Loucy (cell line): Measurements from ENCODE around the gene DPF3.
A peak's percentile ranks its signal among the peaks of the same experiment; 100 is the strongest.

ENCODE experiments used
- H2AFZ ChIP-seq: fragments of 200-600 bp; sonication (generic); 2 replicates; pipeline ENCODE4 v1.6.0; 2016; ENCODE audit warnings: antibody characterized with exemption, mild to moderate bottlenecking, low read length, moderate library complexity
- H3F3A ChIP-seq: fragments of 200-600 bp; 2 replicates; pipeline ENCODE4 v1.6.0; 2016; ENCODE audit warnings: antibody characterized with exemption, low read depth, mild to moderate bottlenecking
- H3K27me3 ChIP-seq: fragments of 200-600 bp; sonication (generic); 2 replicates; pipeline ENCODE4 v1.6.1; 2014; ENCODE audit warnings: low read length, mild to moderate bottlenecking; ENCODE audit not compliant: insufficient read depth, poor library complexity, severe bottlenecking
- H3K36me3 ChIP-seq: fragments of 200-600 bp; sonication (generic); 2 replicates; pipeline ENCODE4 v1.6.1; 2016; ENCODE audit warnings: low read length; ENCODE audit not compliant: insufficient read depth
- H3K4me1 ChIP-seq: fragments of 200-600 bp; sonication (generic); 2 replicates; pipeline ENCODE4 v1.5.1; 2014; ENCODE audit warnings: low read length, mild to moderate bottlenecking; ENCODE audit not compliant: insufficient read depth, poor library complexity, severe bottlenecking
- H3K4me2 ChIP-seq: fragments of 200-600 bp; sonication (generic); 2 replicates; pipeline ENCODE4 v1.6.0; 2014; ENCODE audit warnings: antibody characterized with exemption, low read length, low read depth, mild to moderate bottlenecking; ENCODE audit not compliant: poor library complexity, severe bottlenecking
- H3K4me3 ChIP-seq: fragments of 200-600 bp; sonication (generic); 2 replicates; pipeline ENCODE4 v1.5.1; 2014; ENCODE audit warnings: low read length, mild to moderate bottlenecking, mixed read lengths; ENCODE audit not compliant: poor library complexity, severe bottlenecking
- H3K79me2 ChIP-seq: fragments of 200-600 bp; sonication (generic); 2 replicates; pipeline ENCODE4 v1.6.1; 2014; ENCODE audit warnings: low read length; ENCODE audit not compliant: insufficient read depth
- H3K9ac ChIP-seq: fragments of 200-600 bp; sonication (generic); 2 replicates; pipeline ENCODE4 v1.6.0; 2014; ENCODE audit warnings: mild to moderate bottlenecking, low read depth, low read length, moderate library complexity; ENCODE audit not compliant: poor library complexity, severe bottlenecking
- H3K9me2 ChIP-seq: fragments of 200-600 bp; sonication (generic); replicated peaks from 2 replicates; pipeline ENCODE4 v1.6.1; 2016; ENCODE audit warnings: low read depth, low read length, mixed read lengths
- H3K9me3 ChIP-seq: fragments of 200-600 bp; sonication (generic); 2 replicates; pipeline ENCODE4 v1.6.1; 2014; ENCODE audit warnings: mild to moderate bottlenecking, antibody characterized with exemption, low read length, low read depth; ENCODE audit not compliant: insufficient read depth
- H4K20me1 ChIP-seq: fragments of 200-600 bp; sonication (generic); 2 replicates; pipeline ENCODE4 v1.6.0; 2014; ENCODE audit warnings: antibody characterized with exemption, low read length, mild to moderate bottlenecking; ENCODE audit not compliant: insufficient read depth, poor library complexity, severe bottlenecking
- EZH2phosphoT487 ChIP-seq: fragments of 200-600 bp; IDR thresholded peaks from 2 replicates; pipeline ENCODE4 v1.6.1; 2018; ENCODE audit warnings: antibody characterized with exemption, mild to moderate bottlenecking, moderate library complexity, borderline replicate concordance
- TF ChIP-seq, protein P1 (sequence below): fragments of 200-600 bp; sonication (generic); conservative IDR thresholded peaks from 2 replicates; pipeline ENCODE4 v1.5.1; 2014; ENCODE audit warnings: mild to moderate bottlenecking, antibody characterized with exemption, low read length

DPF3 gene

DNA sequence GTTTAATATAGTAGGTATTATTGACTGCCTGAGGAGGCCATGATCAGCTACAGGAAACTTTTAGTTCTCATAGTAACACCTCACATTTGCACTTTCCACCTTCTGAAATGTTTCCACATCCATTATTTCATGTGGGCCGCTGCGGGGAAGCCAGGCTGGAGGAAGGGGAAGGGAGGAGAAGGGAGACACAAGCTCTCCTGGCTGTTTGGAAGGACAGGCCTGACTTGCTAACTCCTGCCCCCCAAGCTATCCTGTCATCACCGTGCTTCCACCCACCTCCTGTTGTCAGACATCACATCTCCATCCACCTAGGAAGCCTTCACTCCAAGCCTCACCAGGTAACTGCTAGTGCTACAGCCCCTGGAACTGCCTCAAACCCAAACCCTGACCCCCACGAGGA lies 9.5 kb downstream of the DPF3 start:
- H3K79me2 ChIP-seq = peaks cover 99% of the 10 kb centered on the region
- H3K9ac ChIP-seq = no peak overlapping the region
- no peaks in the 10 kb centered on the region for H3K9me2 ChIP-seq
- H3K9me3 ChIP-seq = no peaks in the 10 kb centered on the region
- H3K4me2 ChIP-seq = peak overlapping the region; percentile 57
- no peaks in the 10 kb centered on the region for H3K27me3 ChIP-seq
- H4K20me1 ChIP-seq = peaks cover 90% of the 10 kb centered on the region
- peaks cover 41% of the 10 kb centered on the region; the same call in 1 of the 2 replicates for H3K36me3 ChIP-seq
- peaks cover 57% of the 10 kb centered on the region for H3K4me1 ChIP-seq
- H3K4me3 ChIP-seq = peak overlapping the region; percentile 19
- no peak for TF ChIP-seq EZH2phosphoT487
- TF ChIP-seq, protein P1, sequence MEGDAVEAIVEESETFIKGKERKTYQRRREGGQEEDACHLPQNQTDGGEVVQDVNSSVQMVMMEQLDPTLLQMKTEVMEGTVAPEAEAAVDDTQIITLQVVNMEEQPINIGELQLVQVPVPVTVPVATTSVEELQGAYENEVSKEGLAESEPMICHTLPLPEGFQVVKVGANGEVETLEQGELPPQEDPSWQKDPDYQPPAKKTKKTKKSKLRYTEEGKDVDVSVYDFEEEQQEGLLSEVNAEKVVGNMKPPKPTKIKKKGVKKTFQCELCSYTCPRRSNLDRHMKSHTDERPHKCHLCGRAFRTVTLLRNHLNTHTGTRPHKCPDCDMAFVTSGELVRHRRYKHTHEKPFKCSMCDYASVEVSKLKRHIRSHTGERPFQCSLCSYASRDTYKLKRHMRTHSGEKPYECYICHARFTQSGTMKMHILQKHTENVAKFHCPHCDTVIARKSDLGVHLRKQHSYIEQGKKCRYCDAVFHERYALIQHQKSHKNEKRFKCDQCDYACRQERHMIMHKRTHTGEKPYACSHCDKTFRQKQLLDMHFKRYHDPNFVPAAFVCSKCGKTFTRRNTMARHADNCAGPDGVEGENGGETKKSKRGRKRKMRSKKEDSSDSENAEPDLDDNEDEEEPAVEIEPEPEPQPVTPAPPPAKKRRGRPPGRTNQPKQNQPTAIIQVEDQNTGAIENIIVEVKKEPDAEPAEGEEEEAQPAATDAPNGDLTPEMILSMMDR = no peak
- H3F3A ChIP-seq = no peaks in the 10 kb centered on the region; the same call in 1 of the 2 replicates
- no peak overlapping the region for H2AFZ ChIP-seq

DNA sequence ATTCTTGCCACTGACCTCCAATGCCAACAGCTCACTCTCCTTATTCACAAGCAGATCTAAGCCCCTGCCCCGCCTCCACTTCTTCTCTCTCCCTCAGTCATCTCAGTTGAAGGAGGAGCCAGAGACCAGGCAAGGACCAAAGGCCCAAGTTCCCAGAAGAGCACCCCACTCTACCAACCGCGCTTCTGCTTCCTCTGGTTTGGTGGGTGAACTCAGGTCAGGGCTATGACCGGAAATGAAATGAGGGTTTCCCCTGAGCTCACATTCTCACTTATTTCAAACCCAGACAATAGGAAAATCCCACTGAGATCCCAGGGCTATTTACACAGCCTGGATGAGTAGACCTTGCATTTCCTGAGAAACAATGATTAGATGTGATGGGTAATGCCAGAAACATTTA lies 9.9 kb downstream of the DPF3 start:
- H3K4me1 ChIP-seq = peaks cover 53% of the 10 kb centered on the region

DNA sequence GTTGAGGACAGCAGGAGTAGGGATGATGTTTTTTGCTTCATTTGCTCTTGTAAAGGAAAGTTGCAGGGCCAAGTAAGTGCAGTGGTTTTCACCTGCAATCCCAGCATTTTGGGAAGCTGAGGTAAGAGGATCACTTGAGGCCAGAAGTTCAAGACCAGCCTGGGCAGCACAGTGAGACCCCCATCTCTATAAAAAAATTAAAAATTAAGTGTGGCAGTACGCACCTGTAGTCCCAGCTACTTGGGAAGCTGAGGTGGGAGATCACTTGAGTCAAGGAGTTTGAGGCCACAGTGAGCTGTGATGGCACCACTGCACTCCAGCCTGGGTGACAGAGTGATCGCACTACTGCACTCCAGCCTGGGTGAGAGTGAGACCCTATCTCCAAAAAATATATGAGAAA lies 10.8 kb downstream of the DPF3 start:
- peaks cover 82% of the 10 kb centered on the region for H4K20me1 ChIP-seq
- no peak for TF ChIP-seq EZH2phosphoT487
- TF ChIP-seq, protein P1 = no peak
- no peaks in the 10 kb centered on the region for H3F3A ChIP-seq
- H3K9me2 ChIP-seq = no peaks in the 10 kb centered on the region
- peaks cover 99% of the 10 kb centered on the region for H3K79me2 ChIP-seq
- peak overlapping the region; percentile 57 for H3K4me2 ChIP-seq
- H3K27me3 ChIP-seq = no peaks in the 10 kb centered on the region
- H3K9ac ChIP-seq = no peak overlapping the region
- H3K4me3 ChIP-seq = peak overlapping the region; percentile 19
- peaks cover 49% of the 10 kb centered on the region for H3K4me1 ChIP-seq
- no peaks in the 10 kb centered on the region for H3K9me3 ChIP-seq
- H3K36me3 ChIP-seq = peaks cover 46% of the 10 kb centered on the region; the same call in 1 of the 2 replicates
- H2AFZ ChIP-seq = no peak overlapping the region

More for the DNA sequence above, 9.9 kb downstream of the DPF3 start:
- Histone ChIP-seq H3F3A (no peaks in the 10 kb centered on the region; the same call in 1 of the 2 replicates), H3K36me3 (peaks cover 43% of the 10 kb centered on the region; the same call in 1 of the 2 replicates), H3K9ac (no peak overlapping the region), H3K27me3 (no peaks in the 10 kb centered on the region), H3K4me3 (peak overlapping the region; percentile 19), H3K79me2 (peaks cover 99% of the 10 kb centered on the region), H3K9me3 (no peaks in the 10 kb centered on the region), H3K9me2 (no peaks in the 10 kb centered on the region), H3K4me2 (peak overlapping the region; percentile 57), H4K20me1 (peaks cover 90% of the 10 kb centered on the region), H2AFZ (no peak overlapping the region)
- no peak for TF ChIP-seq EZH2phosphoT487
- TF ChIP-seq, protein P1 = no peak
